Measurements from ENCODE around the gene RXRA. TPM values are rescaled to one million over a fixed set of nuclear protein-coding genes. Genes with fewer than 3 reads are reported as not detected.

Gene RXRA
- total and polyA plus RNA-seq, 4 experiments from 2014 or later: 1.0 to 11.9 (median 6.4) TPM

DNA sequence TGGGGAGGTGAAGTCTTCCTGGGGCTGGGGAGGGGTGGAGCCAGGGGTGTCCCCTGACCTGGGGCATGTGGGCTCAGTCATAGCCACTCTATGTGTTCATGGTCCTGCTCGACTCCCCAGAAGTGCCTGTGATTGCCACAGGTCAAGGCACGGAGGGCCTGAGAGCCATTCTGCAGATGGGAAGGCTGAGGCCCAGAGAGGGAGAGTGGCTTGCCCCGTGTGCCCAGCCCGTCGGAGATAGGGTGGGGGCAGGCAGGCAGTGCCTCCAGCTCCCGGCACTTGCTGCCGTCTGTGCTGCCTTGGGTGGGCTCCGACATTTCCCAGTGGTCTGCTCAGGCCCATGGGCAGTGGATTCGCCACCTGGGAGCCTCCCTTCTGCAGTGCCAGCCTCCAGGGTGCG, 74.0 kb downstream of the RXRA start:
- Histone ChIP-seq H3K4me1 (ENCODE audit: insufficient read depth, low read length) (peaks cover 59% of the 10 kb centered on the region), H3K4me3 (ENCODE audit: low read length in 2 of 2) (no peak overlapping the region), H3K36me3 (ENCODE audit: insufficient read depth, low read length) (no peaks in the 10 kb centered on the region), H3K27ac (ENCODE audit: low read depth, low read length) (no peak overlapping the region), H3K27me3 (ENCODE audit: insufficient read depth, low read length) (no peaks in the 10 kb centered on the region), H3K9me3 (ENCODE audit: control insufficient read depth in 1 of 2, low read length in 2 of 2) (peaks cover 0 to 5% of the 10 kb centered on the region in 2 donors)
- CTCF ChIA-PET (ENCODE audit: partially characterized antibody): interaction anchor here (0.7 kb wide), 1 partner anchor 8 kb away, joined by 3 read pairs; no protein-coding TSS in a partner anchor
- peaks cover 28 to 60% (median 40%) of the 10 kb centered on the region in 4 donors for H3K4me1 Mint-ChIP-seq
- peak overlapping the region in 2 of 7 donors; percentile 38 to 70 for H3K27ac Mint-ChIP-seq
- no peaks in the 10 kb centered on the region for H3K9me3 Mint-ChIP-seq
- no peak for DNase-seq
- H3K36me3 Mint-ChIP-seq: no peaks in the 10 kb centered on the region
- POLR2A ChIA-PET (ENCODE audit: partially characterized antibody): no interaction called here
- no peaks in the 10 kb centered on the region for H3K27me3 Mint-ChIP-seq
- H3K4me3 Mint-ChIP-seq: no peak overlapping the region
- intact Hi-C loops (cut with micrococcal nuclease): no loop called here

DNA sequence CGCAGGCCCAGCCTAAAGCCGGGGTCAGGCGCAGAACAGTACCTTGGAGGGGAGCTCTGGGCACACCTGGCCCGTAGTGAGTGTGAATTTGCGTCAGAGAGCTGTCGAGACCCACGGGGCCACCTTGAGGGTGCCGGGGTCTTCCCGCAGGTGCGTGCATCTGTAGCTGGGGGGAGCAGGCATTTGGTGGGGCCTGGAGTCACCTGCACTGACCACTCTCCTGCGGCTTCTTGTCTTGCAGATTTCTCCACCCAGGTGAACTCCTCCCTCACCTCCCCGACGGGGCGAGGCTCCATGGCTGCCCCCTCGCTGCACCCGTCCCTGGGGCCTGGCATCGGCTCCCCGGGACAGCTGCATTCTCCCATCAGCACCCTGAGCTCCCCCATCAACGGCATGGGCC, 75.1 kb downstream of the RXRA start:
- H3K27me3 Mint-ChIP-seq: no peaks in the 10 kb centered on the region
- H3K4me3 ChIP-seq (ENCODE audit: low read length in 2 of 2): no peak overlapping the region
- ChIA-PET CTCF (ENCODE audit: partially characterized antibody) (interaction anchor here (1.3 kb wide), 1 partner anchor 42 kb away, joined by 3 read pairs; no protein-coding TSS in a partner anchor), POLR2A (ENCODE audit: partially characterized antibody) (interaction anchor here (1.3 kb wide), 1 partner anchor 9 kb away, joined by 5 read pairs; no protein-coding TSS in a partner anchor)
- H3K4me3 Mint-ChIP-seq: no peak overlapping the region
- intact Hi-C loops (cut with micrococcal nuclease): no loop called here
- H3K4me1 ChIP-seq (ENCODE audit: insufficient read depth, low read length): peaks cover 59% of the 10 kb centered on the region
- H3K4me1 Mint-ChIP-seq: peaks cover 31 to 59% (median 41%) of the 10 kb centered on the region in 4 donors
- H3K27me3 ChIP-seq (ENCODE audit: insufficient read depth, low read length): no peaks in the 10 kb centered on the region
- no peak overlapping the region for H3K27ac Mint-ChIP-seq
- peaks cover 0 to 5% of the 10 kb centered on the region in 2 donors for H3K9me3 ChIP-seq (ENCODE audit: control insufficient read depth in 1 of 2, low read length in 2 of 2)
- no peaks in the 10 kb centered on the region for H3K36me3 Mint-ChIP-seq
- no peak for DNase-seq
- no peak overlapping the region for H3K27ac ChIP-seq (ENCODE audit: low read depth, low read length)
- no peaks in the 10 kb centered on the region for H3K36me3 ChIP-seq (ENCODE audit: insufficient read depth, low read length)
- H3K9me3 Mint-ChIP-seq: no peaks in the 10 kb centered on the region

DNA sequence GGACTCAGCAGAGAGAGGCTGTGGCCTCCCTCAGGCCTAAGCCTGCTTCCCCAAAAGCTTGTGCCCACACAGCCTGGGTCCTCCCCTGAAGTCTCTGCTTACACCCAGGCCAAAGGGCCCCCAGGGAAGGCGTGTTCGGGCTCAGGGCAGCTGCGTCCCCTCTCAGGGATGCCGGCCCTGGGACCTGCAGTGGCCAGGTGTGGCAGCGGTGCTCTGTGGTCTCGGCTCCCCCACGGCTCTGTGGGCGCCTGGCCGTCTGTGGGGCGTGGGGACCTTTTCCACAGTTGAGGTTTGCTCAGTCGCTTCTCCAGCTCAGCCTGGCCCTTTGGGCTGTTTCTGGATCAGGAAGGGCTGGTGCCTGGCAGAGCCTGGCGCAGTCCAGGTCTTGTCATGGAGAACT, 75.9 kb downstream of the RXRA start:
- peaks cover 0 to 5% of the 10 kb centered on the region in 2 donors for H3K9me3 ChIP-seq (ENCODE audit: control insufficient read depth in 1 of 2, low read length in 2 of 2)
- H3K4me3 ChIP-seq (ENCODE audit: low read length in 2 of 2): no peak overlapping the region
- ChIA-PET POLR2A (ENCODE audit: partially characterized antibody) (interaction anchor here (1.3 kb wide), 1 partner anchor 10 kb away, joined by 5 read pairs; no protein-coding TSS in a partner anchor), CTCF (ENCODE audit: partially characterized antibody) (interaction anchor here (1.0 to 1.3 kb wide), 2 partner anchors 12 to 41 kb away, joined by 3 read pairs; no protein-coding TSS in a partner anchor)
- no peaks in the 10 kb centered on the region for H3K27me3 Mint-ChIP-seq
- intact Hi-C loops (cut with micrococcal nuclease): no loop called here
- H3K9me3 Mint-ChIP-seq: no peaks in the 10 kb centered on the region
- no peak for DNase-seq
- H3K4me1 Mint-ChIP-seq: peaks cover 29 to 59% (median 40%) of the 10 kb centered on the region in 4 donors
- peaks cover 59% of the 10 kb centered on the region for H3K4me1 ChIP-seq (ENCODE audit: insufficient read depth, low read length)
- H3K4me3 Mint-ChIP-seq: no peak overlapping the region
- H3K27ac Mint-ChIP-seq: peak overlapping the region in 1 of 7 donors; percentile 23
- H3K27ac ChIP-seq (ENCODE audit: low read depth, low read length): no peak overlapping the region
- no peaks in the 10 kb centered on the region for H3K36me3 Mint-ChIP-seq
- H3K36me3 ChIP-seq (ENCODE audit: insufficient read depth, low read length): no peaks in the 10 kb centered on the region
- no peaks in the 10 kb centered on the region for H3K27me3 ChIP-seq (ENCODE audit: insufficient read depth, low read length)

DNA sequence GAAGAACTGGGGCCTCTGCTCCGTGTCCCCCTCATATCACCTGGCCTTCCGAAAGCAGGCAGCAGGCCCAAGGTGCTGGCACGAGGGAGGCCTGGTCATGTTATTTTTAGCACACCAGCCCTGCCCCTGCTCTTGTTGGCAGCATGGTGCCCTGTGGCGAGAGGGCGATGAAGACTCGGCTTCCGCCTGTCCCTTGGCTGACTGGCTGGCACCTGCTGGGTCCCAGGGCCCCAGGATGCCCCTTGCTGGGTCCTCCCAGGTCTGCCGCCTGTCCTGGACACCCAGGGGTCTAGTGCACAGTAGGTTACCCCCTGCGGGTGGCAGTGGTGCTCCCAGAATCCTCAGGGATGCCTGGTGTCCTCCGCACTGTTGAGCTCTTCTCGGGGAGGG, 77.0 kb downstream of the RXRA start:
- Histone ChIP-seq H3K27me3 (ENCODE audit: insufficient read depth, low read length) (no peaks in the 10 kb centered on the region), H3K36me3 (ENCODE audit: insufficient read depth, low read length) (no peaks in the 10 kb centered on the region), H3K9me3 (ENCODE audit: control insufficient read depth in 1 of 2, low read length in 2 of 2) (peaks cover 0 to 5% of the 10 kb centered on the region in 2 donors), H3K27ac (ENCODE audit: low read depth, low read length) (peak overlapping the region; percentile 16), H3K4me3 (ENCODE audit: low read length in 2 of 2) (no peak overlapping the region), H3K4me1 (ENCODE audit: insufficient read depth, low read length) (peaks cover 62% of the 10 kb centered on the region)
- POLR2A ChIA-PET (ENCODE audit: partially characterized antibody): interaction anchor here (1.4 to 1.5 kb wide), 2 partner anchors 11 to 40 kb away, joined by 4 to 9 read pairs; no protein-coding TSS in a partner anchor
- CTCF ChIA-PET (ENCODE audit: partially characterized antibody): interaction anchor here (1.0 to 2.1 kb wide), 5 partner anchors 7 to 40 kb away, joined by 3 to 9 read pairs (median 3); no protein-coding TSS in a partner anchor
- peak overlapping the region; percentile 36 to 90 (median 87) for H3K27ac Mint-ChIP-seq
- peak overlapping the region in 3 of 8 donors; percentile 75 to 84 (median 81) for H3K4me3 Mint-ChIP-seq
- no peaks in the 10 kb centered on the region for H3K9me3 Mint-ChIP-seq
- H3K27me3 Mint-ChIP-seq: no peaks in the 10 kb centered on the region
- no peak for DNase-seq
- no peaks in the 10 kb centered on the region for H3K36me3 Mint-ChIP-seq
- intact Hi-C loops (cut with micrococcal nuclease): no loop called here
- peaks cover 24 to 59% (median 37%) of the 10 kb centered on the region in 4 donors for H3K4me1 Mint-ChIP-seq

DNA sequence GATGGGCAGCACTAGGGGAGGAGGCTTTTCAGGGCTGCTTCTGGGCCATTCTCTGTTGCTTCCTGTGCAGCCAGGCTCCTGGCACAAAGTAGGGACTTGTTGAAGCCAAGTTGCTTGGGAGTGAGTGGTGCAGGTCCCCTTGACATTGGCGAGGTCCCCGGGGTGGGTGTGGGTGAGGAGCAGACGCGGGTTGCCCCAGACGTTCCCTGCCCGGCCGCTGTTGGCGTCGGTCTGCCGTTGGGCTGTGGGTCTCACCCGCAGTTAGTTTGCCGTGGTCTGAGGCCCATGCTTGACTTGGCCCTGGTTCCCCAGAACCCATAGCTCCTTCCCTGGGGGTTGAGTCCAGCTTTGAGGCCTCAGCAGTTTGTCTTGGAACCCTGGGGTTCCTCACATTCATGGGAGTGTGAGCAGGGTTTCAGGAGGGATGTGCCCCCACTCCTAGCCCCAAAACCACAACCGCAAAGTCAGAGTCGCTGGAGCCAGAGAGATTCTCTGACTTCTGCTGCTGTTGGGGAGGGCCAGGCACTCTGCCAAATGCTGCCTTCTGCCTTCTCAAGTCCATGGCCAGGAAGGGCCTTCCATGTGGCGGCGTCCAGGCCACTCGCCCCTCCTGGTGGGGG, 77.5 kb downstream of the RXRA start:
- intact Hi-C loops (cut with micrococcal nuclease): no loop called here

DNA sequence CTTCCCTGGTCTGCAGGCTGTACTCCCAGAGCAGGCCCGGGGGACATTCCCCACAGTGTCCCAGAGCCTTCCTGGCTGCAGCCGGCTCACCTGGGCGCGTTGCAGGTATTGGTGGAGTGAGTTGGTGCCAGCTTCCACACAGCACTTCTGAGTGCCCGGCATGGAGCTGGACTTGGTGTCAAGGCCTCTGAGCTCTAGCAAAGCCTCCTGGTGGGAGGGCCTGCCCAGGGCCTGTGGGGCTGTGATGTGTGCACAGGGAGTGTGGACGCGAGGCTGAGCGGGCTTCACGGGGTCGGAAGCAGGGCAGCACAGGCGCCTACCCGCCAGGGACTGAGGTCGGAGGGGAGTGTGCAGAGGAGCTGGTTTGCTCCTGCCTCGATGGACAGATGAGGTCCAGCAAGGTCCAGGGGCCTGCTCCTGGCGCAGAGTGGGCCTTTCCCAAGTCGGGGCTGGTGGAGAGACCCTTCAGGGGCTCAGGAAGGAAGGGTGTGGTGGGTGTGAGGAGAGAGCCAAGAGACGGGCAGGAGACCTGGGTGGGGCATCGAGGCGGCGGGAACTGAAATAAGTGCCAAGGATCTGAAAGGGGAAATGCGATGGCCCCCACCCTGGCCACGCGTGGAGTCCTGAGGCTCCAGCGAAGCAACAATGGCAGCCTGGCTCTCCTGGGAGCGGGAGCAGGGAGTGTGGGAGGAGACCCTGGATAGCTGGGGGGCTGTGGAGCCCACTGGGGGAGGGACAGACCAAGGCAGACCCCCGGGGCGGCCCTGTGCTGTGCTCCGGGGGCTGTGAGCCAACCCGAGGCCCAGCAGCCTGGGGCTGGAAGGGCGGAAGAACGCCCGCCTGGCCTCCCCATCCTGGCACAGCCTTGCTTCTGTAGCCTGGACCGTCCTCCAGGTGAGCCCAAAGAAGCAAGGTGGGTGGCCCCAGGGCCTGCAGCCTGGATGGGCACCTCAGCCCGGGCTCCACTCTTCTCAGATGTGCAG, 78.4 kb downstream of the RXRA start:
- peak overlapping the region in 7 of 8 donors; percentile 8 to 84 (median 55) for H3K4me3 Mint-ChIP-seq
- intact Hi-C loops (cut with micrococcal nuclease): no loop called here
- POLR2A ChIA-PET (ENCODE audit: partially characterized antibody): interaction anchor here (1.1 to 1.5 kb wide), 4 partner anchors 9 to 39 kb away, joined by 4 to 9 read pairs (median 6); no protein-coding TSS in a partner anchor
- H3K4me3 ChIP-seq (ENCODE audit: low read length in 2 of 2): no peak overlapping the region
- H3K9me3 Mint-ChIP-seq: no peaks in the 10 kb centered on the region
- no peaks in the 10 kb centered on the region for H3K9me3 ChIP-seq (ENCODE audit: control insufficient read depth in 1 of 2, low read length in 2 of 2)
- no peaks in the 10 kb centered on the region for H3K27me3 Mint-ChIP-seq
- peaks cover 24 to 53% (median 37%) of the 10 kb centered on the region in 4 donors for H3K4me1 Mint-ChIP-seq
- H3K27ac Mint-ChIP-seq: peak overlapping the region; percentile 17 to 87 (median 78)
- CTCF ChIA-PET (ENCODE audit: partially characterized antibody): interaction anchor here (1.0 to 2.1 kb wide), 4 partner anchors 9 to 40 kb away, joined by 3 to 9 read pairs (median 4); no protein-coding TSS in a partner anchor
- H3K36me3 Mint-ChIP-seq: no peaks in the 10 kb centered on the region
- DNase-seq: no peak
- H3K36me3 ChIP-seq (ENCODE audit: insufficient read depth, low read length): no peaks in the 10 kb centered on the region
- H3K27ac ChIP-seq (ENCODE audit: low read depth, low read length): peak overlapping the region; percentile 16
- H3K27me3 ChIP-seq (ENCODE audit: insufficient read depth, low read length): no peaks in the 10 kb centered on the region
- peaks cover 57% of the 10 kb centered on the region for H3K4me1 ChIP-seq (ENCODE audit: insufficient read depth, low read length)

More for the DNA sequence above, 77.5 kb downstream of the RXRA start:
- POLR2A ChIA-PET (ENCODE audit: partially characterized antibody): interaction anchor here (1.1 to 1.5 kb wide), 4 partner anchors 8 to 40 kb away, joined by 4 to 9 read pairs (median 6); no protein-coding TSS in a partner anchor
- Histone ChIP-seq H3K27me3 (ENCODE audit: insufficient read depth, low read length) (no peaks in the 10 kb centered on the region), H3K4me1 (ENCODE audit: insufficient read depth, low read length) (peaks cover 57% of the 10 kb centered on the region), H3K4me3 (ENCODE audit: low read length in 2 of 2) (no peak overlapping the region), H3K9me3 (ENCODE audit: control insufficient read depth in 1 of 2, low read length in 2 of 2) (peaks cover 0 to 5% of the 10 kb centered on the region in 2 donors), H3K27ac (ENCODE audit: low read depth, low read length) (peak overlapping the region; percentile 16), H3K36me3 (ENCODE audit: insufficient read depth, low read length) (no peaks in the 10 kb centered on the region)
- Mint-ChIP-seq H3K9me3 (no peaks in the 10 kb centered on the region), H3K36me3 (no peaks in the 10 kb centered on the region), H3K4me1 (peaks cover 24 to 55% (median 36%) of the 10 kb centered on the region in 4 donors), H3K27me3 (no peaks in the 10 kb centered on the region), H3K27ac (peak overlapping the region; percentile 78 to 92 (median 87)), H3K4me3 (peak overlapping the region; percentile 29 to 84 (median 65))
- DNase-seq: peak; percentile 34 to 55 (median 43)
- CTCF ChIA-PET (ENCODE audit: partially characterized antibody): interaction anchor here (1.0 to 2.1 kb wide), 5 partner anchors 8 to 40 kb away, joined by 3 to 9 read pairs (median 3); no protein-coding TSS in a partner anchor
